Left lung (tissue), 10 donors: ENCODE data around the gene RWDD1. TPM values are rescaled to one million over a fixed set of nuclear protein-coding genes. Genes with fewer than 3 reads are reported as not detected.

Experiments
- ATAC-seq: fragments of 200-7000 bp; cut with Tn5 transposase; one replicate; pipeline ENCODE4 v1.9.1; 2020; ENCODE audit warnings: moderate library complexity
- DNase-seq, 4 donors: peaks; one replicate each; pipeline ENCODE4 v3.0.0-alpha.2; 2013 to 2020
- H3K27ac ChIP-seq, 2 donors: fragments of 200-600 bp; sonication (generic) in 1 of 2; one replicate each; pipeline versions ENCODE4 v1.5.0 to v1.8.0; 2020 to 2021
- H3K27me3 ChIP-seq, 2 donors: fragments of 200-600 bp; sonication (generic) in 1 of 2; one replicate each; pipeline versions ENCODE4 v1.5.0 to v1.8.0; 2020 to 2021
- H3K36me3 ChIP-seq, 2 donors: fragments of 200-600 bp; sonication (generic) in 1 of 2; one replicate each; pipeline versions ENCODE4 v1.5.0 to v1.8.0; 2020 to 2021
- H3K4me1 ChIP-seq, 2 donors: fragments of 200-600 bp; one replicate each; pipeline ENCODE4 v1.8.0; 2021
- H3K4me3 ChIP-seq, 2 donors: fragments of 200-600 bp; sonication (generic) in 1 of 2; one replicate each; pipeline versions ENCODE4 v1.5.0 to v1.8.0; 2020 to 2021; ENCODE audit warnings: mild to moderate bottlenecking in 1 of 2
- H3K9me3 ChIP-seq, 2 donors: fragments of 200-600 bp; sonication (generic) in 1 of 2; one replicate each; pipeline versions ENCODE4 v1.5.0 to v1.8.0; 2020 to 2021
- CTCF ChIP-seq, 2 donors: fragments of 200-600 bp; sonication (generic) in 1 of 2; IDR thresholded peaks; one replicate each; pipeline versions ENCODE4 v1.5.0 to v1.8.0; 2021; ENCODE audit warnings: antibody characterized with exemption in 2 of 2
- intact Hi-C, 2 donors: fragments of 100-400 bp; cut with DNase I; formaldehyde crosslinking; loops; one replicate each; pipeline versions ENCODE4 v1.11.2 to v1.14.2; 2022
- polyA plus RNA-seq, 6 donors: library from polyadenylated mRNA; unstranded; fragments of 120-200 nt; gene quantifications; one replicate each; pipeline ENCODE4 v1.2.1, GENCODE V29; 2013; ENCODE audit not compliant: insufficient read length in 6 of 6
- total RNA-seq, 2 donors: library from RNA; stranded (reverse); fragmentation: NEBNext Ultra II Directional; extraction: Animal tissue kit (Norgen Biotek cat#: 25700); gene quantifications; one replicate each; pipeline ENCODE4 v1.2.1, GENCODE V29; 2021
- donor health status: DM: no; HTN: yes; CAD: no.
- donor health status: DM: no; HTN: no; CAD: no.

Gene RWDD1
- total and polyA plus RNA-seq, 8 donors = 37.0 to 92.4 (median 78.7) TPM

GRCh38 chr6:116533233-116533957 lies 37.9 kb upstream of the RWDD1 start:
- intact Hi-C loops = loop anchor here in 1 of 2 donors (10.0 kb wide), 1 partner anchor 249 kb away; no protein-coding TSS in a partner anchor
- DNase-seq (no peak), ATAC-seq (no peak)
- no peak for TF ChIP-seq CTCF (IDR thresholded peaks at IDR 0.05)
- Histone ChIP-seq H3K27ac (no peak overlapping the region), H3K4me1 (peaks cover 0 to 6% of the 10 kb centered on the region in 2 donors), H3K4me3 (no peak overlapping the region), H3K36me3 (no peaks in the 10 kb centered on the region), H3K9me3 (no peaks in the 10 kb centered on the region), H3K27me3 (no peaks in the 10 kb centered on the region)

- H3K4me3 ChIP-seq = no peak overlapping the region
- H3K27ac ChIP-seq = no peak overlapping the region
- H3K27me3 ChIP-seq = no peaks in the 10 kb centered on the region
- no peak for ATAC-seq
- H3K36me3 ChIP-seq = no peaks in the 10 kb centered on the region
- intact Hi-C loops = loop anchor here in 1 of 2 donors (10.0 kb wide), 1 partner anchor 250 kb away; no protein-coding TSS in a partner anchor
- DNase-seq = no peak
- no peak for TF ChIP-seq CTCF (IDR thresholded peaks at IDR 0.05)
- peaks cover 0 to 4% of the 10 kb centered on the region in 2 donors for H3K4me1 ChIP-seq
- H3K9me3 ChIP-seq = no peaks in the 10 kb centered on the region
These were observed 36.2 kb upstream of the RWDD1 start for GRCh38 chr6:116535109-116535508.

GRCh38 chr6:116536216-116536621 lies 35.1 kb upstream of the RWDD1 start:
- peak; percentile 71 to 77 for TF ChIP-seq CTCF (IDR thresholded peaks at IDR 0.05)
- H3K4me3 ChIP-seq = no peak overlapping the region
- DNase-seq = peak in 2 of 4 donors; percentile 48 to 56
- peak; percentile 71 for ATAC-seq
- H3K36me3 ChIP-seq = no peaks in the 10 kb centered on the region
- no peak overlapping the region for H3K27ac ChIP-seq
- peaks cover 0 to 4% of the 10 kb centered on the region in 2 donors for H3K27me3 ChIP-seq
- intact Hi-C loops = loop anchor here in 1 of 2 donors (10.0 kb wide), 1 partner anchor 251 kb away; no protein-coding TSS in a partner anchor
- H3K4me1 ChIP-seq = no peaks in the 10 kb centered on the region
- no peaks in the 10 kb centered on the region for H3K9me3 ChIP-seq

- TF ChIP-seq CTCF (IDR thresholded peaks at IDR 0.05) = no peak
- DNase-seq = no peak
- Histone ChIP-seq H3K4me1 (no peaks in the 10 kb centered on the region), H3K27ac (no peak overlapping the region), H3K9me3 (no peaks in the 10 kb centered on the region), H3K27me3 (peaks cover 4 to 15% of the 10 kb centered on the region in 2 donors), H3K36me3 (no peaks in the 10 kb centered on the region), H3K4me3 (no peak overlapping the region)
- no peak for ATAC-seq
- intact Hi-C loops = no loop called here
These were observed 28.9 kb upstream of the RWDD1 start for GRCh38 chr6:116542426-116542825.

GRCh38 chr6:116543149-116543548 lies 28.2 kb upstream of the RWDD1 start:
- ATAC-seq (no peak), DNase-seq (no peak)
- Histone ChIP-seq H3K27me3 (peaks cover 4 to 15% of the 10 kb centered on the region in 2 donors), H3K4me1 (no peaks in the 10 kb centered on the region), H3K4me3 (no peak overlapping the region), H3K9me3 (no peaks in the 10 kb centered on the region), H3K36me3 (no peaks in the 10 kb centered on the region), H3K27ac (no peak overlapping the region)
- intact Hi-C loops = no loop called here
- TF ChIP-seq CTCF (IDR thresholded peaks at IDR 0.05) = no peak
